Heart right ventricle (tissue), 16 donors: ENCODE results near the gene ANKS6. TPM values are rescaled to one million over a fixed set of nuclear protein-coding genes. Genes with fewer than 3 reads are reported as not detected.

ENCODE experiments used
- ATAC-seq, 8 donors: fragments of 200-7000 bp; cut with Tn5 transposase; one replicate each; pipeline ENCODE4 v1.9.1; 2020; ENCODE audit warnings: mild to moderate bottlenecking in 8 of 8, moderate library complexity in 8 of 8, moderate number of reproducible peaks in 1 of 8
- DNase-seq, 2 donors: peaks; one replicate each; pipeline ENCODE4 v3.0.0-alpha.2; 2020
- H3K27ac ChIP-seq, 10 donors: fragments of 200-600 bp; sonication (generic) in 2 of 10; one replicate each; pipeline versions ENCODE4 v1.5.0 to v1.8.0; 2020 to 2022; ENCODE audit warnings: mild to moderate bottlenecking in 3 of 10
- H3K27me3 ChIP-seq, 7 donors: fragments of 200-600 bp; one replicate each; pipeline ENCODE4 v1.8.0; 2021 to 2022; ENCODE audit warnings: mild to moderate bottlenecking in 2 of 7
- H3K36me3 ChIP-seq, 9 donors: fragments of 200-600 bp; sonication (generic) in 1 of 9; one replicate each; pipeline versions ENCODE4 v1.5.0 to v1.8.0; 2020 to 2022; ENCODE audit warnings: mild to moderate bottlenecking in 2 of 9
- H3K4me1 ChIP-seq, 9 donors: fragments of 200-600 bp; sonication (generic) in 1 of 9; one replicate each; pipeline versions ENCODE4 v1.5.0 to v1.8.0; 2020 to 2022; ENCODE audit warnings: mild to moderate bottlenecking in 4 of 9
- H3K4me3 ChIP-seq, 10 donors: fragments of 200-600 bp; sonication (generic) in 2 of 10; one replicate each; pipeline versions ENCODE4 v1.5.0 to v1.8.0; 2020 to 2022; ENCODE audit warnings: mild to moderate bottlenecking in 7 of 10, moderate library complexity in 2 of 10
- H3K9me3 ChIP-seq, 11 donors: fragments of 200-600 bp in 10 of 11; sonication (generic) in 2 of 11; one replicate each; pipeline versions ENCODE4 v1.5.0 to v1.8.0; 2013 to 2022; ENCODE audit warnings: mild to moderate bottlenecking in 2 of 11, control low read depth in 1 of 11, moderate library complexity in 1 of 11
- WGBS, 2 donors: extraction: QIAGEN DNeasy Blood & Tissue Kit; methylation state at CpG; one replicate each; pipeline ENCODE4 v1.1.7; 2013; ENCODE audit warnings: inconsistent platforms in 1 of 2; 5-methylcytosine and 5-hydroxymethylcytosine counted together
- intact Hi-C, 10 donors: fragments of 100-400 bp; cut with DNase I; formaldehyde crosslinking; loops; one replicate each; pipeline versions ENCODE4 v1.11.1 to v1.14.2; 2022
- polyA plus RNA-seq, 2 donors: library from polyadenylated mRNA; stranded (reverse); fragments of 200-250 nt; gene quantifications; one replicate each; pipeline ENCODE4 v1.2.3, GENCODE V29; 2013
- total RNA-seq, 10 donors: library from RNA; stranded (reverse); fragmentation: NEBNext Ultra II Directional in 3 of 10; extraction: Animal tissue kit (Norgen Biotek cat#: 25700) in 3 of 10; gene quantifications; one replicate each; pipeline versions ENCODE4 v1.2.1 to v1.2.4, GENCODE V29; 2021 to 2023
- TF ChIP-seq, protein P1 (sequence below), 9 donors: fragments of 200-600 bp; sonication (generic) in 2 of 9; IDR thresholded peaks; one replicate each; pipeline versions ENCODE4 v1.5.0 to v1.8.0; 2021 to 2022; ENCODE audit warnings: antibody characterized with exemption in 9 of 9, mild to moderate bottlenecking in 5 of 9, moderate library complexity in 1 of 9
- donor health status: Arrhythmogenic right ventricular cardiomyopathy.
- donor health status: ischemic (EF 13 %, LVEDD 7.1; RV severe dilation, severe dysfunction).
- donor health status: healthy with polysubstance abuse.
- donor health status: DM: no; HTN: yes; CAD: no.
- donor health status: DM: no; HTN: no; CAD: no.
- donor health status: ischemic (EF 25% LVEDD 6.9; RV normal size, moderate dysfunction).
- donor health status: ischemic (EF 25% LVEDD 5.7; RV mildly dilated, moderate dysfunction).
- donor health status: healthy.
- donor health status: DM: yes; HTN: yes; CAD: no.
- donor health status: Ischemic cardiomyopathy.
- donor health status: ischemic (EF 35%, LVEDD 5.7; RV mildly dilated, moderate dysfunction).
- donor health status: nonischemic (EF 11% LVEDD 7.7; RV severe dilation, severe dysfunction).
- donor health status: DM: yes; HTN: yes; CAD: no.
- donor health status: PGD.
- donor health status: ischemic (EF 29% LVEDD 5.4; RV normal size, mild dysfunction).
- donor health status: nonischemic (EF 23%, LVEDD 6.1; RV moderate dilation, normal function).

The ANKS6 gene
- total and polyA plus RNA-seq, 12 donors, result 3.1 to 8.0 (median 4.2) TPM

DNA sequence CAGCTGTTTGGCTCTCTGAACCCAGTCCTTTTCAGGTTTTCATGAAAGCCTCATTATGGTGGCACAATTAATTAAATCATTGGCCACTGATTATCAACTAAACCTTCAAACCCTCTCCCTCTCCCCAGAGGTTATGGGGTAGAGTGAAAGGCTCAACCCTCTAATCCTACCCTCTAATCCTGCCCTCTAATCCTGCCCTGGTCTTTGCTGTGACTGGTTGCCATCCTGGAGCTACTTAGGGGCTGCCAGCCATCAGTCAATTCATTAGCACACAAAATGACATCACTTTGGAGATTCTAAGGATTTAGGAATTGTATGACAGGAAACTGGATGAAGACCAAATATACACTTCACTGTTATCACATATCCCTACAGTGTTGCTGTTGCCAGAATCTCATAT, 36.1 kb downstream of the ANKS6 start:
- no peaks in the 10 kb centered on the region for H3K27me3 ChIP-seq
- DNase-seq (no peak), ATAC-seq (no peak)
- peaks cover 0 to 37% (median 0%) of the 10 kb centered on the region in 9 donors for H3K36me3 ChIP-seq
- no peaks in the 10 kb centered on the region for H3K4me1 ChIP-seq
- H3K4me3 ChIP-seq, result no peak overlapping the region
- TF ChIP-seq, protein P1, sequence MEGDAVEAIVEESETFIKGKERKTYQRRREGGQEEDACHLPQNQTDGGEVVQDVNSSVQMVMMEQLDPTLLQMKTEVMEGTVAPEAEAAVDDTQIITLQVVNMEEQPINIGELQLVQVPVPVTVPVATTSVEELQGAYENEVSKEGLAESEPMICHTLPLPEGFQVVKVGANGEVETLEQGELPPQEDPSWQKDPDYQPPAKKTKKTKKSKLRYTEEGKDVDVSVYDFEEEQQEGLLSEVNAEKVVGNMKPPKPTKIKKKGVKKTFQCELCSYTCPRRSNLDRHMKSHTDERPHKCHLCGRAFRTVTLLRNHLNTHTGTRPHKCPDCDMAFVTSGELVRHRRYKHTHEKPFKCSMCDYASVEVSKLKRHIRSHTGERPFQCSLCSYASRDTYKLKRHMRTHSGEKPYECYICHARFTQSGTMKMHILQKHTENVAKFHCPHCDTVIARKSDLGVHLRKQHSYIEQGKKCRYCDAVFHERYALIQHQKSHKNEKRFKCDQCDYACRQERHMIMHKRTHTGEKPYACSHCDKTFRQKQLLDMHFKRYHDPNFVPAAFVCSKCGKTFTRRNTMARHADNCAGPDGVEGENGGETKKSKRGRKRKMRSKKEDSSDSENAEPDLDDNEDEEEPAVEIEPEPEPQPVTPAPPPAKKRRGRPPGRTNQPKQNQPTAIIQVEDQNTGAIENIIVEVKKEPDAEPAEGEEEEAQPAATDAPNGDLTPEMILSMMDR (IDR thresholded peaks at IDR 0.05), result no peak
- peaks cover 0 to 31% (median 5%) of the 10 kb centered on the region in 11 donors for H3K9me3 ChIP-seq
- intact Hi-C loops, result loop anchor here in 1 of 10 donors (10.0 kb wide), 1 partner anchor 55 kb away; the partner anchor contains the start of gene GABBR2
- H3K27ac ChIP-seq, result no peak overlapping the region

DNA sequence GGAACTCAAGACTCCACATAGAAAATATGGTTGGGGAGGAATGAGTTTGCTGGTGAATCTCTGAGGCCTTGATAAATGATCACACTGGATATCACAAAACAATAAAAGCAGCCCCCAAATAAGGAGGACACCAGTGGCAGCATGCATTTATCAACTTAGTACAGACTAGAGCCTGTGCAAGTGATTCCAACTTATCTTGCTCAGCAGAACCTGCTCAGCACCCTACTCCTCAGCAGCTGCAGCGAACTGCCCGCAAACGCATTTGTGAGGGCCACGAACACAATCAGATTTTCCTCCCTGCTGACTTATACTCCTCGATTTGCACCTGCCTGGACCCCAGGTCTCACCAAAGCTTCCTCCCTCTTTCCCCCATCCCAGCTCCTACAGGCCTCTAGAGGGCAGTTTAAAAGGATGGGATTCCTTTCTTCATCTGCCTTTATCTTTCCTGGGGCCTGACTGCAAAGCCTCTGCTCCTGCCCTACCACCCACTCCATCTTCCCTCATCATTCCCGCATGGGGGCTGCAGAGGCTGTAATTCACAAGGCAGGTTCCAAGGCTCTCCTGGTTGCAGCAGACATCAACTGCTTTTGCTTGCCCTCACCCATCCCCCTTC, 41.2 kb downstream of the ANKS6 start:
- 90 to 91% methylated on average over 6 of the region's 6 CpGs for WGBS, 2 donors
- Histone ChIP-seq H3K27ac (no peak overlapping the region), H3K4me3 (no peak overlapping the region), H3K36me3 (peaks cover 0 to 60% (median 5%) of the 10 kb centered on the region in 9 donors), H3K4me1 (peaks cover 0 to 10% (median 0%) of the 10 kb centered on the region in 9 donors), H3K9me3 (peaks cover 0 to 17% (median 5%) of the 10 kb centered on the region in 11 donors), H3K27me3 (no peaks in the 10 kb centered on the region)
- ATAC-seq (no peak), DNase-seq (no peak)
- intact Hi-C loops, result no loop called here
- TF ChIP-seq, protein P1 (IDR thresholded peaks at IDR 0.05), result no peak

DNA sequence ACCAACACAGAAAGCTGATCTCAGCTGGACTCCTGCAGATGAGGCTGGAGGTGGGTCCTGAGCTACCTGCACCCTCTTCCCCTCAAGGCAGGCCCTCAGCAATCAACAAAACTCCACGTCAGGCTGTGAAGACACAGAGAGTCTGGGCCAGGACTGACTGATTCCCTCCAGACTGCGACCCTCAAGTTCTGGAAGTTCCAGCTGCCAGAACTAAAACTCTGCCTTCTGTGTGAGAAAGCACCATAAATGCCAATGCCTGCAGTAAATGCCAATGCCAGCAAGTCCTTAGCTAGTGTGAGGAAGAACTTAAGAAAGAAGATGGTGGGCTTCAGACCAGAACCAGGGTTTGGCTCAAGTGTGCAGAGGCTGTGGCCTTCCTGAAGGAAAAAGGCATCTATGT, 45.1 kb downstream of the ANKS6 start:
- H3K36me3 ChIP-seq, result peaks cover 0 to 66% (median 5%) of the 10 kb centered on the region in 9 donors
- peaks cover 0 to 5% (median 0%) of the 10 kb centered on the region in 11 donors for H3K9me3 ChIP-seq
- peaks cover 0 to 11% (median 0%) of the 10 kb centered on the region in 9 donors for H3K4me1 ChIP-seq
- H3K4me3 ChIP-seq, result no peak overlapping the region
- intact Hi-C loops, result no loop called here
- H3K27me3 ChIP-seq, result no peaks in the 10 kb centered on the region
- H3K27ac ChIP-seq, result no peak overlapping the region
- DNase-seq, result no peak
- 90 to 93% methylated on average over 2 of the region's 2 CpGs for WGBS, 2 donors
- no peak for ATAC-seq
- TF ChIP-seq, protein P1 (IDR thresholded peaks at IDR 0.05), result no peak

DNA sequence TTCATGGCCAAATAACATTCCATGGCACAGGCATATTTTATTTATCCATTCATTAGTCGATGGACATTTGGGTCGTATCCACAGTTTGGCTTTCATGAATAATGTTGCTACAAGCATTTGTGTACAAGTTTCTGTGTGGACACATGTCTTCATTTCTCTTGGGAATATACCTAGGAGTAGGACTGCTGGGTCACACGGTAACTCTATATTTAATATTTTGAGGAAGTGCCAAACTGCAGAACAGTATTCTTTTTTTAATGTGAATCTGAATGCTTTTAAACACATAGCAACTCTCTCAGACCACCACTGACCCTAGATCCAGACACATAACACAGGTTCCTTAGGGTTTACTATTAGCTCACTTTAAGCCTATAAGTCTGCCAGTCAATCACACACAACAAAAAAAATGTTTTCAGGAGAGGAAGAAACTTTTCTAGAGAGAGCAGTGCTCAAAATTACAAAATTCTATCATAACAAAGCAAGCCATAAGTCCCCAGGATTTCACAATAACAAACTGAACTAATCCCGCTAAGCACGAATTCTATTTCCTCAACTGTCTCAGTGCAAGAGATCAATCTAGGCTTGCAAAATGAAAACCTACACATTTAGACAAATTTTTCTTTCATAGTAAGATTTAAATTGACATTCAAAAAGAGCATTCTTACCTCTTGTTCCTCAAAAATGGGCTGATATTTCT, 45.8 kb downstream of the ANKS6 start:
- TF ChIP-seq, protein P1 (IDR thresholded peaks at IDR 0.05), result no peak
- no peak overlapping the region for H3K27ac ChIP-seq
- H3K9me3 ChIP-seq, result peaks cover 0 to 5% (median 0%) of the 10 kb centered on the region in 11 donors
- 88% methylated on average over 5 of the region's 5 CpGs for WGBS, 2 donors
- peaks cover 0 to 66% (median 5%) of the 10 kb centered on the region in 9 donors for H3K36me3 ChIP-seq
- no peaks in the 10 kb centered on the region for H3K27me3 ChIP-seq
- ATAC-seq (no peak), DNase-seq (no peak)
- H3K4me1 ChIP-seq, result peaks cover 0 to 11% (median 0%) of the 10 kb centered on the region in 9 donors
- H3K4me3 ChIP-seq, result no peak overlapping the region
- intact Hi-C loops, result no loop called here
